Activated naive CD4-positive, alpha-beta T cell treated with anti-CD3 and anti-CD28 coated beads, Interleukin-2, amount 50 U/mL, for 72 hours (primary cell): ENCODE data around the gene MCTP1. TPM values are rescaled to one million over a fixed set of nuclear protein-coding genes. Genes with fewer than 3 reads are reported as not detected.
A peak's percentile ranks its signal among the peaks of the same experiment; 100 is the strongest.
"Not testable (repeated sequence)": the region's sequence is repeated elsewhere in the genome, so short reads cannot be mapped to it uniquely, and the experiment has no call there.

Experiments
- ATAC-seq, 2 donors: fragments of 150-1000 bp; cut with Tn5 transposase; 2 replicates each; pipeline ENCODE4 v1.10.0; 2021; ENCODE audit warnings: mild to moderate bottlenecking in 2 of 2, moderate library complexity in 2 of 2
- DNase-seq, 2 donors: peaks; one replicate each; pipeline ENCODE4 v3.0.0; 2021 to 2022; ENCODE audit warnings: low spot score in 2 of 2
- H3K27ac Mint-ChIP-seq, 2 donors: one replicate each; pipeline ENCODE4 v1.8.0; 2022; ENCODE audit warnings: mild to moderate bottlenecking in 2 of 2, mixed read lengths in 2 of 2
- H3K36me3 Mint-ChIP-seq, 2 donors: one replicate each; pipeline ENCODE4 v1.8.0; 2022; ENCODE audit warnings: mixed read lengths in 2 of 2
- H3K9me3 Mint-ChIP-seq, 2 donors: one replicate each; pipeline ENCODE4 v1.8.0; 2022; ENCODE audit warnings: mixed read lengths in 2 of 2
- total RNA-seq, 2 donors: library from RNA; stranded (reverse); gene quantifications; one replicate each; pipeline ENCODE4 v1.2.3, GENCODE V29; 2022

The MCTP1 gene
- total RNA-seq, 2 donors from 2014 or later, result 0.87 to 0.93 TPM

GRCh38 chr5:95221234-95221633, 63.7 kb downstream of the MCTP1 start:
- Mint-ChIP-seq H3K36me3 (no peaks in the 10 kb centered on the region), H3K9me3 (no peaks in the 10 kb centered on the region), H3K27ac (no peak overlapping the region)
- ATAC-seq (no peak), DNase-seq (no peak)

- H3K9me3 Mint-ChIP-seq, result no peaks in the 10 kb centered on the region
- H3K27ac Mint-ChIP-seq, result no peak overlapping the region
- H3K36me3 Mint-ChIP-seq, result no peaks in the 10 kb centered on the region
- ATAC-seq (no peak), DNase-seq (no peak)
Measured at GRCh38 chr5:95220381-95220780, 64.5 kb downstream of the MCTP1 start.

GRCh38 chr5:95219411-95219810, 65.5 kb downstream of the MCTP1 start:
- ATAC-seq, result no peak
- no peak overlapping the region for H3K27ac Mint-ChIP-seq
- DNase-seq, result no peak
- no peaks in the 10 kb centered on the region for H3K9me3 Mint-ChIP-seq
- H3K36me3 Mint-ChIP-seq, result no peaks in the 10 kb centered on the region

DNA sequence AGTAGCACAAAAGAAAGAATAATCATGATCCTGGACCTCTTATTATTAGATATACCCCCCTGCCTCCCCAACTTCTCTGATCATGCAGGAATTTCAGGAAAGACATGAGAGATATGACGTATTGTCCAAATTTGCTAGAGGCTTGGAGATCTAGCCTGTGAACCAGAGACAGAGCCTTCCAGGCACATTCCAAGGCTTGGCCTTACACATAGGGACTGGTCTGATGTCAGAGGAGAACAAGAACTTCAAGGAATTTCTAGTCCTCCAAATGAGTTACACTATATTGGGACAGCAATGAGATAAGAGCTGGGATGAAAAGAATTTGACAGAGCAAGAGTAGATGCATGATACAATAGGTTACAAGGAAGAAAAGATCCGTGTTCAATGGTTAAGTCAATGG, 67.0 kb downstream of the MCTP1 start:
- H3K36me3 Mint-ChIP-seq, result peaks cover 0 to 3% of the 10 kb centered on the region in 2 donors
- no peak overlapping the region for H3K27ac Mint-ChIP-seq
- ATAC-seq (no peak), DNase-seq (no peak)
- peaks cover 0 to 2% of the 10 kb centered on the region in 2 donors for H3K9me3 Mint-ChIP-seq

DNA sequence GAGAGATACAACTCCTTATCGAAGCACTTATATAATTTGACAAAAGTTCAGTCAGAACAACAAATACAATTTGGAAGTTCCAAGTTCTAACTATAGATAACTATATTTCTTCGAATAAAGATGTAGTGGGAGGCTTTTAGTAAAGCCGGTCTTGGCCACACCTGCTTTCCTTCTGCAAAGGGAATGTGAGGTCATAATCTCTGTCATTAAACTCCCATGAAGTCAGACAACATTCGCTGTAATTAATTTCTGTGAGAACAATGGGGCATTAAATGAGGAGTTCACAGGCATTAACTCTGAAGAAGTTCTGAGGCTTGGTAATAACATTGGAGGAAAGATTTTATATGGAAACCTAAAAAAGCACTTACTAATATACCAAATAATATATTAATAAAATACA, 67.5 kb downstream of the MCTP1 start:
- Mint-ChIP-seq H3K9me3 (peaks cover 0 to 4% of the 10 kb centered on the region in 2 donors), H3K27ac (no peak overlapping the region), H3K36me3 (peaks cover 0 to 5% of the 10 kb centered on the region in 2 donors)
- ATAC-seq, result no peak
- no peak for DNase-seq

GRCh38 chr5:95216136-95216955, 68.5 kb downstream of the MCTP1 start:
- H3K36me3 Mint-ChIP-seq, result peaks cover 8 to 11% of the 10 kb centered on the region in 2 donors
- H3K9me3 Mint-ChIP-seq, result peaks cover 6 to 9% of the 10 kb centered on the region in 2 donors
- ATAC-seq (no peak), DNase-seq (no peak)
- no peak overlapping the region for H3K27ac Mint-ChIP-seq

DNA sequence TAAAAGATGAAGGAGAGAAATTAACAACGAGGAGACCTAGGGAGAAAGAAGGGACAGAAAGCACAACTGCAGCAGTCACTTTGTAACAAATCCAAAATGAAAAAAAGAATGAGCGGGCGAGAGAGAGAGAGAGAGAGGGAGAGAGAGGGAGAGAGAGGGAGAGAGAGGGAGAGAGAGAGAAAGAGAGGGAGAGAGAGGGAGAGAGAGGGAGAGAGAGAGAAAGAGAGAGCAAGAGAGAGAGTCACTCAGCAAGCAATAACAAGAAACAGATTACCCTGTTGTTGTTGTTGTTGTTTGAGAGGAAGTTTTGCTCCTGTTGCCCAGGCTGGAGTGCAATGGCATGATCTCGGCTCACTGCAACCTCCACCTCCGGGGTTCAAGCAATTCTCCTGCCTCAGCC, 77.1 kb downstream of the MCTP1 start:
- not testable (repeated sequence) for ATAC-seq

GRCh38 chr5:95194856-95195255, 90.0 kb downstream of the MCTP1 start:
- ATAC-seq, result no peak
- Mint-ChIP-seq H3K9me3 (no peaks in the 10 kb centered on the region), H3K27ac (no peak overlapping the region), H3K36me3 (no peaks in the 10 kb centered on the region)
- no peak for DNase-seq

More for the DNA sequence above, 77.1 kb downstream of the MCTP1 start:
- not testable (repeated sequence) for DNase-seq, H3K36me3 Mint-ChIP-seq, H3K27ac Mint-ChIP-seq
- peaks cover 11 to 12% of the 10 kb centered on the region in 2 donors for H3K9me3 Mint-ChIP-seq

DNA sequence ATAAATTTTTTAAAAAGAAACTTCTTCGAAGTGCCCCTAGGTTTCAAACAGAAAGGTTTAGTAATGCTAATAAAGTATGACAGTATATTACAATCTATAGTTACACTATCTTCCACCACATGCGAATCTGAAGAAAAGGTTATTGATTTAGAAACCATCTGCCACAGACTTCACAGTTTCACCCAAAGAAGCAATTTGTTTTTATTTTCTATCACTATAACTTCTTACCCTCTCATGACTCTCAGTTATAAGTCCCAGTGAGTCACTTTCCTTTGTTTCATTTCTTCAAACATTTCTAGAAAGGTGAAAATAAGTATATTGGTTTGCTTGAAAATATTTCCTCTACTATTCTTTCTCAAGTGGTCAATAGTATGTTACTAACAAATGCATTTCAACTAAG, 93.6 kb downstream of the MCTP1 start:
- no peak for DNase-seq
- peak in 1 of 2 donors; percentile 94 for ATAC-seq
- H3K9me3 Mint-ChIP-seq, result no peaks in the 10 kb centered on the region
- H3K36me3 Mint-ChIP-seq, result no peaks in the 10 kb centered on the region
- no peak overlapping the region for H3K27ac Mint-ChIP-seq

GRCh38 chr5:95184924-95185323, 100.0 kb downstream of the MCTP1 start:
- H3K36me3 Mint-ChIP-seq, result no peaks in the 10 kb centered on the region
- H3K27ac Mint-ChIP-seq, result no peak overlapping the region
- ATAC-seq, result no peak
- no peak for DNase-seq
- no peaks in the 10 kb centered on the region for H3K9me3 Mint-ChIP-seq

- H3K9me3 Mint-ChIP-seq, result no peaks in the 10 kb centered on the region
- ATAC-seq (no peak), DNase-seq (no peak)
- H3K36me3 Mint-ChIP-seq, result no peaks in the 10 kb centered on the region
- no peak overlapping the region for H3K27ac Mint-ChIP-seq
Measured at GRCh38 chr5:95181644-95182043, 103.2 kb downstream of the MCTP1 start.

- no peaks in the 10 kb centered on the region for H3K9me3 Mint-ChIP-seq
- H3K36me3 Mint-ChIP-seq, result no peaks in the 10 kb centered on the region
- DNase-seq (no peak), ATAC-seq (no peak)
- no peak overlapping the region for H3K27ac Mint-ChIP-seq
Measured at GRCh38 chr5:95178046-95178651, 106.7 kb downstream of the MCTP1 start.

GRCh38 chr5:95177456-95177855, 107.4 kb downstream of the MCTP1 start:
- Mint-ChIP-seq H3K27ac (no peak overlapping the region), H3K9me3 (no peaks in the 10 kb centered on the region), H3K36me3 (no peaks in the 10 kb centered on the region)
- ATAC-seq (no peak), DNase-seq (no peak)

DNA sequence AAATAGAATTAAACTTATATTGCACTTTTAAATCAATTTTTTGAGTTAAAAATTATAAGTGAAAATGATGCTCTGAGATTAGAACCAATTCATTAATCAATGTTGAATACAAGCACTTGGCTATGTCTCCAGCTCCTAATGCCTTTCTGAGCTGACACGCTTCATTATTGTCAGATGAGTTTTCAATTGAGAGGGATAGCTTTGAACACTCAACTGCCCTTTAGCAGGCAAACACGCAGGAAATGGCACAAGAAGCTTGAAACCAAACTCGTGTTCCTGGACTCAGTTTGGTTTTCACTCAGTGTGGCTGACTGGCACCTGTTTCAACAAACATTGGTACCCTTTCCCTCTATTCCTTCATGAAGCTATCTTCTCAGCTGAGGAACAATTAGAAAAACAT, 109.8 kb downstream of the MCTP1 start:
- Mint-ChIP-seq H3K36me3 (peaks cover 0 to 9% of the 10 kb centered on the region in 2 donors), H3K9me3 (peaks cover 5 to 8% of the 10 kb centered on the region in 2 donors), H3K27ac (no peak overlapping the region)
- ATAC-seq (no peak), DNase-seq (no peak)

DNA sequence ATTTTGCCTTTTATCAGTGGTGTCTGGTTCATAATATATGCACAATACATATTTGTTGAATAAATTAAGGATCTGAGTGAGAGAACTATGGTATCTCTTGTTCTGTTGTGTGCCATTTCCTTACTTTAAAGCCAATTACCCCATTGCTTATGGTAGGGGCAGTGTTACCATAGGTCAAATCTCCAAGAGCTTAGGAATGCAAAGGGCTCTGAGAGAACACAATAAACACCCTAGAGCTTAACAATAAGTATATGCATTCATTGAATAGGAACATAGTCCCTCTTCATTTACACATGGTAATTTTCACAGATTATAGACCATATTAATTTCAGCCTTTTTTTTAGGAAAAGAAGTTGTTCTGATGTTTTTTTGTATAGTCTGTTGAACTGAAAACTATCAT, 112.2 kb downstream of the MCTP1 start:
- H3K9me3 Mint-ChIP-seq, result peaks cover 10 to 14% of the 10 kb centered on the region in 2 donors
- ATAC-seq (no peak), DNase-seq (no peak)
- peaks cover 0 to 15% of the 10 kb centered on the region in 2 donors for H3K36me3 Mint-ChIP-seq
- no peak overlapping the region for H3K27ac Mint-ChIP-seq

DNA sequence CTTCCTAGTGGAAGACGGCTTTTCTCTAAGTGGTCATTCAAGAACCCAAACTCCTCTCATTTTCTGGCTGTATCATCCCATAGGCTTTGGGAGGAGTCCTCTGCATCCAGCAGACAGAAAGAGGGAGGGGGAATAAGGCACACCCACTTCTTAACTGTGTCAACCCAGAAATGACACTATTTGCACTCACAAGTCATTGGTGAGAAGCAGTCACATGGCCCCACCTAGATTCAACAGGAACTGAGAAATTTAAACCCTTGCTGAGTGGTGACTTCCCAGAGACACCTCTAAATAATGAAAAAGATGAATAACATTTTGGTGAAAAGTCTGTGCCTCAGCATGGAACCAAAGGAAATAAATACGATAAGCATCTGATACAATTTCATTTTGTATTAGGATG, 120.0 kb downstream of the MCTP1 start:
- peaks cover 0 to 4% of the 10 kb centered on the region in 2 donors for H3K36me3 Mint-ChIP-seq
- H3K27ac Mint-ChIP-seq, result no peak overlapping the region
- peaks cover 3 to 4% of the 10 kb centered on the region in 2 donors for H3K9me3 Mint-ChIP-seq
- ATAC-seq, result no peak
- DNase-seq, result no peak

DNA sequence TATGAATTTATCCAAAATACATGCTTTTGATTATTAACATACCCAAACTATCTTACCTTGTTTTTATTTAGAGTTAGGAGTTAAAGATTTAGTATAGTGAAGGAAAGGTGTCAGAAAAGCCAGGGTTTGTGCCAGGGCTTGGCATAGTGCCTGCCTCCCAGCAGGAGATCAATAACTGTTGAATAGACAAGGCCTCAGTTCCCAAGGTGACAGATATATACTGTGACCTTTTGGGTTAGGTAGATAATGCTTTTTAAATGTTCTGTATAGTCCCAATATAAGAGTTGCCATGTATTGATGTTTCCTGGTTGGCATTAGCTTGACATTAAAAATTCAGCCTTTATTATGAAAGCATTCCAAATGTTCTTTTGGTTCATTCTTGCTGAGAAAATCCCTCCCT, 121.8 kb downstream of the MCTP1 start:
- Mint-ChIP-seq H3K9me3 (no peaks in the 10 kb centered on the region), H3K27ac (no peak overlapping the region), H3K36me3 (no peaks in the 10 kb centered on the region)
- DNase-seq, result no peak
- ATAC-seq, result no peak
